Measurements from ENCODE around the gene DLG5. TPM values are rescaled to one million over a fixed set of nuclear protein-coding genes. Genes with fewer than 3 reads are reported as not detected.

The DLG5 gene
- total and polyA plus RNA-seq, 4 donors = 6.6 to 33.2 (median 15.8) TPM

- H3K4me1 ChIP-seq (ENCODE audit: control insufficient read depth in 5 of 5, insufficient read depth in 5 of 5, low read length in 5 of 5) = peaks cover 0 to 6% (median 0%) of the 10 kb centered on the region in 5 donors
- ATAC-seq (ENCODE audit: insufficient read depth, low FRiP score) (no peak), DNase-seq (peak in 2 of 3 donors; percentile 61 to 66)
- no peak overlapping the region for H3K4me3 ChIP-seq
- H3K27me3 ChIP-seq (ENCODE audit: control insufficient read depth in 3 of 3, insufficient read depth in 3 of 3, low read length in 2 of 3) = peaks cover 0 to 2% (median 0%) of the 10 kb centered on the region in 3 donors
- peaks cover 0 to 5% (median 0%) of the 10 kb centered on the region in 4 donors for H3K9me3 ChIP-seq (ENCODE audit: control insufficient read depth in 4 of 4, insufficient read depth in 3 of 4, low read length in 3 of 4)
- WGBS, 2 donors = 50 to 65% methylated on average over 2 of the region's 2 CpGs
- H3K27ac ChIP-seq (ENCODE audit: low read depth in 1 of 2, low read length in 1 of 2) = no peak overlapping the region
- no peaks in the 10 kb centered on the region for H3K36me3 ChIP-seq (ENCODE audit: control insufficient read depth in 4 of 4, insufficient read depth in 4 of 4, low read length in 4 of 4)
- H3K9ac ChIP-seq (ENCODE audit: insufficient read depth in 1 of 2, low read length in 2 of 2) = no peak overlapping the region
- TF ChIP-seq, protein P1, sequence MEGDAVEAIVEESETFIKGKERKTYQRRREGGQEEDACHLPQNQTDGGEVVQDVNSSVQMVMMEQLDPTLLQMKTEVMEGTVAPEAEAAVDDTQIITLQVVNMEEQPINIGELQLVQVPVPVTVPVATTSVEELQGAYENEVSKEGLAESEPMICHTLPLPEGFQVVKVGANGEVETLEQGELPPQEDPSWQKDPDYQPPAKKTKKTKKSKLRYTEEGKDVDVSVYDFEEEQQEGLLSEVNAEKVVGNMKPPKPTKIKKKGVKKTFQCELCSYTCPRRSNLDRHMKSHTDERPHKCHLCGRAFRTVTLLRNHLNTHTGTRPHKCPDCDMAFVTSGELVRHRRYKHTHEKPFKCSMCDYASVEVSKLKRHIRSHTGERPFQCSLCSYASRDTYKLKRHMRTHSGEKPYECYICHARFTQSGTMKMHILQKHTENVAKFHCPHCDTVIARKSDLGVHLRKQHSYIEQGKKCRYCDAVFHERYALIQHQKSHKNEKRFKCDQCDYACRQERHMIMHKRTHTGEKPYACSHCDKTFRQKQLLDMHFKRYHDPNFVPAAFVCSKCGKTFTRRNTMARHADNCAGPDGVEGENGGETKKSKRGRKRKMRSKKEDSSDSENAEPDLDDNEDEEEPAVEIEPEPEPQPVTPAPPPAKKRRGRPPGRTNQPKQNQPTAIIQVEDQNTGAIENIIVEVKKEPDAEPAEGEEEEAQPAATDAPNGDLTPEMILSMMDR (IDR thresholded peaks at IDR 0.05; ENCODE audit: control extremely low read depth, extremely low read depth) = no peak
Observed at GRCh38 chr10:77946084-77946483, 19.5 kb upstream of the DLG5 start.

DNA sequence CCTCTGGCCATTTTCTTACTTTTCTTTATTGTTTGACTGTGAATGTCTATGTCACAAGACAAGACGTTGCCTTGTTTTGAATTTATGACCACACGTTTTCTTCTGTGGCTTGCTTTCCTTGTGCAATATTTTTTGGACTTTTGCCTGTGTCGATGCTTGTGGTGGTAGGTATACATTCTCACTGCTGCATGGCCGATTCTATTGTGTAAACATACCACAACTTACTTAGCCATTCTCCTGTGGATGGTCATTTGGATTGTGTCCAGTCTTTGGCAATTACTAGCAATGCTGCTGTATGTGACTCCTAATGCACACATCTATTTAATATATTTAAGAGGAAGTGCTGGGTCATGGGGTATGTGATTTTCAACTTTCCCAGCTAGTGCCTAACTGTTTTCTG is 18.0 kb upstream of the DLG5 start:
- Histone ChIP-seq H3K9ac (ENCODE audit: insufficient read depth in 1 of 2, low read length in 2 of 2) (no peak overlapping the region), H3K4me3 (no peak overlapping the region), H3K4me1 (ENCODE audit: control insufficient read depth in 5 of 5, insufficient read depth in 5 of 5, low read length in 5 of 5) (peaks cover 0 to 12% (median 3%) of the 10 kb centered on the region in 5 donors), H3K27ac (ENCODE audit: low read depth in 1 of 2, low read length in 1 of 2) (no peak overlapping the region), H3K9me3 (ENCODE audit: control insufficient read depth in 4 of 4, insufficient read depth in 3 of 4, low read length in 3 of 4) (peaks cover 0 to 3% (median 0%) of the 10 kb centered on the region in 4 donors), H3K36me3 (ENCODE audit: control insufficient read depth in 4 of 4, insufficient read depth in 4 of 4, low read length in 4 of 4) (no peaks in the 10 kb centered on the region), H3K27me3 (ENCODE audit: control insufficient read depth in 3 of 3, insufficient read depth in 3 of 3, low read length in 2 of 3) (peaks cover 0 to 2% (median 0%) of the 10 kb centered on the region in 3 donors)
- TF ChIP-seq, protein P1 (IDR thresholded peaks at IDR 0.05; ENCODE audit: control extremely low read depth, extremely low read depth) = no peak
- 13 to 33% methylated on average over 4 of the region's 4 CpGs for WGBS, 2 donors
- no peak for ATAC-seq (ENCODE audit: insufficient read depth, low FRiP score)
- DNase-seq = peak in 1 of 3 donors; percentile 57

DNA sequence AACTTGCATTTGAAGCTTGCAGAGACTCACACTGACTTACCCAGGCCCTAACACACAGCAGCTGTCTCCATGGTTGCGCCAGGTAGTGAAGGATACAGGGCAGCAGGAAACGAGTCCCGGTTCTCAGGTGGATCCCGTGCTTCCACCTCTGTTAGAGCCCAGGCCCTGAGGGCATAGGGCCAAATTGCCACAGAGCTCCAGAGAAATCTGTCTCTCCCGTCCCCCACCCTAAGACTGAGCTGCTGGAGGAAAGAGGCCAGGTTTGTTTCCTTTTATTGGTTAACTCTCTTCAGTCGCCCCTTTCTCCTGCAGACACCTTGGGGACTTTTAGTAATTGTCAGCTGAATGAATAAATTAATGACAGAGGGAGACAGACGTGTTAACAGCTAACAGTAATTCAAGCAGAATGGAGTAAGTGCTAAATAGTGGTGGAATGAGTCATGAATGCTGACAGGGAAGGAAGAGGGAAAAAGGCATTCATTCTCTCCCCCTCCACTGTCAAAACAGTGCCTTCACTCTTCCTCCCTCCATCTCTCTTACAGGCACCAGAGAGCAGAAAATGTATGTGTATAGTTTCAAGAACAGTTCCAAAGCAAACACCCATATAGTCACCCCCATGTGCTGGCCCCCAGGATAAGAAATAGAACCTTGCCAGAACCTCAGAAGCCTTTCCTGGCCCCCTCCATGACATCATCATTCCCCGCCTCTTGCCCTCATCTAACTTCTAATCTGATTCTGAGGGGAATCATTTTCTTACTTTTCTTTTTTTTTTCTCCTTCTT is 16.8 kb upstream of the DLG5 start:
- TF ChIP-seq, protein P1 (IDR thresholded peaks at IDR 0.05; ENCODE audit: control extremely low read depth, extremely low read depth) = no peak
- Histone ChIP-seq H3K9me3 (ENCODE audit: control insufficient read depth in 4 of 4, insufficient read depth in 3 of 4, low read length in 3 of 4) (no peaks in the 10 kb centered on the region), H3K9ac (ENCODE audit: insufficient read depth in 1 of 2, low read length in 2 of 2) (no peak overlapping the region), H3K4me3 (no peak overlapping the region), H3K27ac (ENCODE audit: low read depth in 1 of 2, low read length in 1 of 2) (no peak overlapping the region), H3K4me1 (ENCODE audit: control insufficient read depth in 5 of 5, insufficient read depth in 5 of 5, low read length in 5 of 5) (peaks cover 0 to 16% (median 5%) of the 10 kb centered on the region in 5 donors), H3K27me3 (ENCODE audit: control insufficient read depth in 3 of 3, insufficient read depth in 3 of 3, low read length in 2 of 3) (no peaks in the 10 kb centered on the region), H3K36me3 (ENCODE audit: control insufficient read depth in 4 of 4, insufficient read depth in 4 of 4, low read length in 4 of 4) (no peaks in the 10 kb centered on the region)
- DNase-seq (peak in 1 of 3 donors; percentile 39), ATAC-seq (ENCODE audit: insufficient read depth, low FRiP score) (peak; percentile 56)
- WGBS, 2 donors = 53 to 62% methylated on average over 8 of the region's 8 CpGs
